NB4 (cell line): ENCODE data around the gene FAM3B.

Source experiments
- DNase-seq: peaks from one replicate; pipeline ENCODE4 v3.0.0; 2010; ENCODE audit warnings: low read depth
- H3K4me3 ChIP-seq: one replicate; pipeline ENCODE4 v1.5.1; 2011; ENCODE audit warnings: mild to moderate bottlenecking, low read depth, low read length, moderate library complexity
- MAX ChIP-seq: IDR thresholded peaks from 2 replicates; pipeline ENCODE4 v1.6.1; 2011; ENCODE audit warnings: low read depth, low read length
- MYC ChIP-seq: IDR thresholded peaks from 2 replicates; pipeline ENCODE4 v1.6.1; 2011; ENCODE audit warnings: low read depth, low read length
- POLR2A ChIP-seq: IDR thresholded peaks from 2 replicates; pipeline ENCODE4 v1.6.1; 2011; ENCODE audit warnings: mild to moderate bottlenecking; ENCODE audit not compliant: insufficient read length; ENCODE audit errors: extremely low read depth
- TF ChIP-seq, protein P1 (sequence below): IDR thresholded peaks from one replicate; pipeline ENCODE4 v1.5.1; 2012; ENCODE audit warnings: low read depth, low read length

FAM3B gene

GRCh38 chr21:41363370-41364270 lies 47.0 kb downstream of the FAM3B start:
- TF ChIP-seq, protein P1, sequence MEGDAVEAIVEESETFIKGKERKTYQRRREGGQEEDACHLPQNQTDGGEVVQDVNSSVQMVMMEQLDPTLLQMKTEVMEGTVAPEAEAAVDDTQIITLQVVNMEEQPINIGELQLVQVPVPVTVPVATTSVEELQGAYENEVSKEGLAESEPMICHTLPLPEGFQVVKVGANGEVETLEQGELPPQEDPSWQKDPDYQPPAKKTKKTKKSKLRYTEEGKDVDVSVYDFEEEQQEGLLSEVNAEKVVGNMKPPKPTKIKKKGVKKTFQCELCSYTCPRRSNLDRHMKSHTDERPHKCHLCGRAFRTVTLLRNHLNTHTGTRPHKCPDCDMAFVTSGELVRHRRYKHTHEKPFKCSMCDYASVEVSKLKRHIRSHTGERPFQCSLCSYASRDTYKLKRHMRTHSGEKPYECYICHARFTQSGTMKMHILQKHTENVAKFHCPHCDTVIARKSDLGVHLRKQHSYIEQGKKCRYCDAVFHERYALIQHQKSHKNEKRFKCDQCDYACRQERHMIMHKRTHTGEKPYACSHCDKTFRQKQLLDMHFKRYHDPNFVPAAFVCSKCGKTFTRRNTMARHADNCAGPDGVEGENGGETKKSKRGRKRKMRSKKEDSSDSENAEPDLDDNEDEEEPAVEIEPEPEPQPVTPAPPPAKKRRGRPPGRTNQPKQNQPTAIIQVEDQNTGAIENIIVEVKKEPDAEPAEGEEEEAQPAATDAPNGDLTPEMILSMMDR, result no peak
- TF ChIP-seq MYC (no peak), POLR2A (no peak), MAX (no peak)
- DNase-seq, result no peak
- no peak overlapping the region for H3K4me3 ChIP-seq

DNA sequence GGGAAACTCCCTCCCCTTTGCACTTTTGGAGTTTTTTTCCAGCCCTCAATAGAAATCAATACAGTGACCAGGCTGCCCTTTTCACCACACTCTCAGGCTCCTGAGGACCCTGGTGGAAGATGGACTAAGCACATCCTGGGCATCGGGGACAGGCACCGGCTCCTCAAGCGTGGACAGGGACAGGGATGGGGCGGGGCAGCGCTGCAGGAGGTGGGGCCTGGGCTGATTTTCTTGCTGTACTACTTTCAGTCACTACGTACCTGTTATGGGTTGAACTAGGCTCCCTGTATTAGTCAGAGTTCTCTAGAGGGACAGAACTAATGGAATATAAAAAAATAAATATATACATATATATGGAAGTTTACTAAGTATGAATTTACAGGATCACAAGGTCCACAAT lies 47.7 kb downstream of the FAM3B start:
- no peak overlapping the region for H3K4me3 ChIP-seq
- TF ChIP-seq MYC (no peak), MAX (no peak), POLR2A (no peak)
- TF ChIP-seq, protein P1, result no peak
- no peak for DNase-seq

DNA sequence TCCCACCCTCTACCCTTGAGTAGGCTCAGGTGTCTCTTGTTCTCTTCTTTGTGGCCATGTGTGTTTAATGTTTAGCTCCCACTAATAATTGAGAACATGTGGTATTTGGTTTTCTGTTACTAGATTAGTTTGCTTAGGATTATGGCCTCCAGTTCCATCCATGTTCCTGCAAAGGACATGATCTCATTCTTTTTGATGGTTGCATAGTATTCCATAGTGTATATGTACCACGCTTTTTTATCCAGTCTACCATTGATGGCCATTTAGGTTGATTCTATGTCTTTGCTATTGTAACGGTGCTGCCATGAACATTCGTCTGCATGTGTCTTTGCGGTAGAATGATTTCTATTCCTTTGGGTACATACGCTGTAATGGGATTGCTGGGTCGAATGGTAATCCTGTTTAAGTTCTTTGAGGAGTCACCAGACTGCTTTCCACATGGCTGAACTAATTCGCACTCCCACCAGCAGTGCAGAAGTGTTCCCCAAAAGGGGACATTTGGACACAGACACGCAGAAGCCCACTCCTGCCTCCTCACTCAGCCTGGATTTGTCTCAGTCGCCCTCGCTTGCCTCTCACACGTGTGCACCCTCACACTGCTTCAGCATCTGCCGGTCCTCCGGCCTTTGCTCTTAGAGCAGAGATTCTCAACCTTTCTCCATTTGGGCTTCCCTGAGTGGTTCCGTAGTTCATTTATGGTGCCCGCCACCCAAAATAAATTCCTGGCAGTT lies 48.9 kb downstream of the FAM3B start:
- H3K4me3 ChIP-seq, result no peak overlapping the region
- DNase-seq, result no peak
- TF ChIP-seq POLR2A (no peak), MAX (no peak), MYC (no peak)
- TF ChIP-seq, protein P1, result no peak

GRCh38 chr21:41366522-41367151 lies 50.0 kb downstream of the FAM3B start:
- H3K4me3 ChIP-seq, result peak overlapping the region; percentile 47
- DNase-seq, result peak; percentile 97
- TF ChIP-seq, protein P1, result no peak
- TF ChIP-seq POLR2A, result peak; percentile 16
- peak; percentile 59 for TF ChIP-seq MYC
- 0 out of 2 replicates have a peak, but pooled peaks have one; percentile 24 for TF ChIP-seq MAX

DNA sequence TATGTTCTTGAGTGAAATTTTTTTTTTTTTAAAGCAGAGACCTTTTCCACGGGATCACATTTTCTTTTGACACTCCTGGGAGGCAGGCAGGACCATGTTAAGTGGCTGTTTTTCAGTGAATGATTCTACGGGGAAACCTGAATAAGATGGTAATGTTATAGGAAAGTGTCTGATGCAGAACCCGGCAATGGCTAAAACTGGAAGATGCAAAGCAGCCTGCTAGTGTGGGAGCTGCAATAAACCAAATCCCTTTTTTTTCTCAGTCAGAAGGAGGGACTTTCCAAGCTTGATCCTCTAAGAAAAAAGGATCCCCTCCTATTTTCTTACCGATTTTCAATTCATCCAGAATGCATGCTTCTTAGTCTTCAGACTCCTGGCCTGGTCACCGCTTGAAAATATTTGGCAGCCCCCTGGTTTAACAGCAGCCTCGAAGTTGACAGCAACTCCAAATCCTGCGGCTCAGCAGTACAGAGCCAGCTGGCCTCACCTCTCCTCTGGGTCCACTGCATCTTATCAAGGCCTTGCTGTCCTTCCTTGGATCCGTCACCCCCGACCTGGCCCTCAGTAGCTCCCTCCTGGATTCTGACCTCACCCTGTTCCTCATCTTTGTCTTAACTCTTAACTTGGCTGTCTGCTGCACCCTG lies 50.8 kb downstream of the FAM3B start:
- no peak for DNase-seq
- TF ChIP-seq MYC, result no peak
- peak overlapping the region; percentile 47 for H3K4me3 ChIP-seq
